LNCAP (cell line): Measurements from ENCODE around the gene GRAMD1B.

Source experiments
- CTCF ChIP-seq: fragments of 450-650 bp; IDR thresholded peaks from 2 replicates; pipeline ENCODE4 v1.5.1; 2017; ENCODE audit warnings: mild to moderate bottlenecking

The GRAMD1B gene

GRCh38 chr11:123482218-123482617 is 52.1 kb downstream of the GRAMD1B start:
- no peak for TF ChIP-seq CTCF

- no peak for TF ChIP-seq CTCF
Observed at GRCh38 chr11:123483058-123483457, 53.0 kb downstream of the GRAMD1B start.

- no peak for TF ChIP-seq CTCF
Observed at GRCh38 chr11:123483466-123483865, 53.4 kb downstream of the GRAMD1B start.

- no peak for TF ChIP-seq CTCF
Observed at GRCh38 chr11:123484448-123484847, 54.4 kb downstream of the GRAMD1B start.

- no peak for TF ChIP-seq CTCF
Observed at GRCh38 chr11:123487157-123487744, 57.2 kb downstream of the GRAMD1B start.

GRCh38 chr11:123490527-123490926 is 60.5 kb downstream of the GRAMD1B start:
- no peak for TF ChIP-seq CTCF

- no peak for TF ChIP-seq CTCF
Observed at GRCh38 chr11:123491241-123491640, 61.2 kb downstream of the GRAMD1B start.
